ENCODE measurements around the gene CGNL1.

DNA sequence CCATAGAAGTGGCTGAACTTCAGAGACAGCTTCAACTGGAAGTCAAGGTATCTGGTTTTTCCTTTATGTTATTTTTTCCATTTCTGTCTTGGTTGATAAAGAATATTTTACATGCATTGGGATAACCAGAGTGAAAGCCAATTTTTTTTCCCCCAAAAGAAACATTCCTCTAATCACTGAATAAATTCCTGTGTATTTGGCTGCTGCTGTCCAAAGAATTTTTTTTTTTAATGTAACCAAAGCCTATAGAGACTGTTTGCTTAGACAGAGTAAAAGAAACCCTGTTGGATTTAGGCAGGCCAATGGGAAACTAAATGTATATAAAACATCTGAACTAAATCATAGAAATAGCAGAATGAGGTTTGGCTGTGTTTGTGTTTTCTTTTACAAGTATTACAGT is 75.2 kb downstream of the CGNL1 start:
- TF ChIP-seq POLR2AphosphoS5 (IDR thresholded peaks at IDR 0.05) = no peak
- no peak for TF ChIP-seq POLR2A (IDR thresholded peaks at IDR 0.05)
- TF ChIP-seq, protein P1, sequence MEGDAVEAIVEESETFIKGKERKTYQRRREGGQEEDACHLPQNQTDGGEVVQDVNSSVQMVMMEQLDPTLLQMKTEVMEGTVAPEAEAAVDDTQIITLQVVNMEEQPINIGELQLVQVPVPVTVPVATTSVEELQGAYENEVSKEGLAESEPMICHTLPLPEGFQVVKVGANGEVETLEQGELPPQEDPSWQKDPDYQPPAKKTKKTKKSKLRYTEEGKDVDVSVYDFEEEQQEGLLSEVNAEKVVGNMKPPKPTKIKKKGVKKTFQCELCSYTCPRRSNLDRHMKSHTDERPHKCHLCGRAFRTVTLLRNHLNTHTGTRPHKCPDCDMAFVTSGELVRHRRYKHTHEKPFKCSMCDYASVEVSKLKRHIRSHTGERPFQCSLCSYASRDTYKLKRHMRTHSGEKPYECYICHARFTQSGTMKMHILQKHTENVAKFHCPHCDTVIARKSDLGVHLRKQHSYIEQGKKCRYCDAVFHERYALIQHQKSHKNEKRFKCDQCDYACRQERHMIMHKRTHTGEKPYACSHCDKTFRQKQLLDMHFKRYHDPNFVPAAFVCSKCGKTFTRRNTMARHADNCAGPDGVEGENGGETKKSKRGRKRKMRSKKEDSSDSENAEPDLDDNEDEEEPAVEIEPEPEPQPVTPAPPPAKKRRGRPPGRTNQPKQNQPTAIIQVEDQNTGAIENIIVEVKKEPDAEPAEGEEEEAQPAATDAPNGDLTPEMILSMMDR (IDR thresholded peaks at IDR 0.05) = no peak
- TF ChIP-seq EP300 (IDR thresholded peaks at IDR 0.05) = no peak
